HG03103 (cell line): ENCODE data around the gene CATSPERE.

Experiments
- ATAC-seq: cut with Tn5 transposase; IDR thresholded peaks from one replicate; pipeline ENCODE4 v1.9.1; 2021; ENCODE audit warnings: low read depth; ENCODE audit not compliant: unreplicated experiment

Gene CATSPERE

DNA sequence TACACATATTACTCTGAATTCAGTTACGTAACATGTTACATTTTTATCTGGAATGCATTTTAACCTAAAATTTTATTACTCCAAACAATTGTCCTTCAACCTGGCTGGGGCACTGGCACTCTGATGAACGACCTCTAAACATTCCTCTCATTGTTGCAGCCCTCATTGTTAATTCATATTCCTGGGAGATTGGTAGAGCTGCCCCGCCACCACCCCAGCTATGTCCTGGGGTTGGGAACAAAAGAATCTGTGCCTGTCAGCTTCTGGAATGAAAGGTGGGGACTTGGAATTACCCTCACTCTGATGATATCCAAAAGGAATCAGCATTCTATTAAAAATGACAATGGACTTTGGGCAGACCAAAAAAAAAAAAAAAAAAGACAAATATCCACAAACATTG lies 153.8 kb downstream of the CATSPERE start:
- no peak for ATAC-seq

DNA sequence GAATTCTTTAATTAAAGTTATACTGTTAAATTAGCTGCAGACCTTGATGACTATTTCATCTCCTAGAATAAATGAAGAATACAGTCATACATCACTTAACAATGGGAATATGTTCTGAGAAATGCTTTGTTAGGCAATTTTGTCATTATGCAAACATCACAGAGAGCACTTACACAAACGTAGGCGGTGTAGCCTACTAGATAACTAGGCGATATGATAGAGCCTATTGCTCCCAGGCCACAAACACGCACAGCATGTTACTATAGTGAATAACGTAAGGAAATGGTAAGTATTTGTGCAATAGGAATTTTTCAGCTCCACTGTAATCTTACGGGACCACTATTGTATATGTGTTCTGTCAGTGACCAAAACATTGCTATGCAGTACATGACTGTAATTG lies 154.2 kb downstream of the CATSPERE start:
- no peak for ATAC-seq

DNA sequence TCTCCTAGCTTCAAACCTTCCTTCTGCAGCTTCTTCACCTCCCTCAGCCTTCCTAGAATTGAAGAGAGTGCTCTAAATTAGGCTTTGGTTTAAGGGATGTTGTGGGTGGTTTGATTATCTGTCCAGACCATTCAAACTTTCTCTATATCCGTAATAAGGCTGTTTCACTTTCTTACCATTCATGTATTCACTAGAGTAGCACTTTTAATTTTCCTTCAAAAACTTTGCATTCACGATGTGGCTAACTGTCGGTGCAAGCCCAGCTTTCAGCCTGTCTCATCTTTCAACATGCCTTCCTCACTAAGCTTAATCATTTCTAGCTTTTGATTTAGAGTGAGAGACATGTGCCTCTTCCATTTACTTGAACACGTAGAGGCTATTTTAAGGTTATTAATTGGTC lies 165.6 kb downstream of the CATSPERE start:
- ATAC-seq = no peak

DNA sequence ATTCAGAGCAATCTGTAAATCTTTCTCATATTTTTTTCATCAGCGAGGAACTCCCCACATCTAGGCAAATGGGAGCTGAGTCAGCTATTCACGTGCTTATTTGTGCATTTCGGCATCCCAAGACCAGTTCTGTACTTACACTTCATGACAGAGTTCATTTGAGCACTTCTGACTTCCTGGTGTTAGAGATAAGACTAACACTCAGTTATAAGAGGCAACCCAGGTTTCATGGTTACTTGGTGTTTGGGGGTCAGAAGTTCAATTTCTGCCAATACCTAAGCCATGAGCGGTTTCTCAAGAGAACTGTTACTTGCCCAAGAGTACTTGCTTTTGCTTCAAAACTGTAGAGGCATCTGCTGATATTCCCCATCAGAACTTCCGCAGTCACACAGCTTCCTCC lies 167.7 kb downstream of the CATSPERE start:
- no peak for ATAC-seq

DNA sequence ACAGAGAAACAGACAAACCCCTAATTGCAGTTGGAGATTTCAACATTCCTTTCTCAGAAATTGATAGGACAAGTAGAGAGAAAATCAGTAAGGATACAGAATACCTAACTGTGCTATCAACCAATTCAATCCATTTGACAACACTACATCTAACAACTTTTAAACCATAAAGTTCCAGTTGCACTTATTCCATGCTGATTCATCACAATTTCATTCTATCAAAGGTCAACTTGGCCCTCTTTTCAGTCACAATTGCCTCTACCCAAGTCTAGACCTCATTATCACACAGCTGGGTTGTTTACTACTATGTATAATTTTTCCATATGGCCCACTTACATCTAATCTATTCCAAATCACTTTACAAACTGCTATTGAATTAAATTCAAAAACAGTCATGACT lies 172.1 kb downstream of the CATSPERE start:
- ATAC-seq = no peak

DNA sequence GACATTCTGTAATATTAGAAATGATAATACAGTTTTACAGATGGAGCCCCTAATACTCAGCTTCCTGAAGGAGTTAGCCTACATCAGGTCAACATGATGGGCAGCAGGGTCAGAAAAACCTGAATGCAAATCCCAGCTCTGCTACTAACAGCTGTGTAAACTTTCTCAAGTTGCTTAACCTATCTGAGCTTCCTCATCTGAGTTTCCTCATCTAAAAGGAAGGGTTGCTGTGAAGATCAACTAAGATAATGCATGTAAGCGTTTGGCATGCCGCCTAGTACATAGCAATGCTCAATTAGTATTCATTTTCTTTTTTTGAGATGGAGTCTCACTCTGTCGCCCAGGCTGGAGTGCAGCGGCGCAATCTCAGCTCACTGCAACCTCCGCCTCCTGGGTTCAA lies 173.5 kb downstream of the CATSPERE start:
- no peak for ATAC-seq

DNA sequence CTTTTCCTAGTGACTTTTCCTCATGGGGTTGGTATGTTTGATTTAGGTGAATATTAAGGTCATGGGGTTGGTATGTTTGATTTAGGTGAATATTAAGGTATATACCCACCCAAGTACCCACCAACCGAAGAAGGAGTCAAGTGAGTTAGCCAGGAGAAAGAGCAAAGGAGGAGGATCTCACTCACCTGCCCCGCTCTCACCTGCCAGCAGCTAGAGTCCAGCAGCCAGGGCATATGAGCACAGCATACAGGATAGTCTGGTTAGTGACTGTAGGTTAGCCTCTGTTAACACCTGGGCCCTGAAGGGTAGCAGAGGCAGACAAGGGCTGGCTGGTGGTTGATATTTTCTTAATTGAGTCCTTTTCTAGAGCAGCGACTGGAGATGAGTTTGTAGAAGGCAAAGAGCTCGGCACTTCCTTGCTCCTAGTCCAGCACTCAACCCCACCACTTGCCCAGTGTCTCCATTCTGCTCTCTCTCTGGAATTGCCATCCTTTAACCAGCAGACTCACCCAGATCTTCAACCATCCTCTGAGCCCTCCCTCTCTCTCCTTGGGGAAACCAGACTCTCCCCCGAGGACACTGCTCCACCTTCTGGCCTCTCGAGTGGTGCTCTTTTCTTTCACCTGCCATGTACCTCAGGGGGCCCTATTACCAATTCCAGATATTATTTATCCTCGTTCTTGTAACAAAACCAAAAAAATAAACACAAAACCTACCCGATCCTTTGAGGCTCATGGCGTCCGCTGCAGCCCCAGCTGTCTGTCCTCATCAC lies 175.6 kb downstream of the CATSPERE start:
- ATAC-seq = no peak

DNA sequence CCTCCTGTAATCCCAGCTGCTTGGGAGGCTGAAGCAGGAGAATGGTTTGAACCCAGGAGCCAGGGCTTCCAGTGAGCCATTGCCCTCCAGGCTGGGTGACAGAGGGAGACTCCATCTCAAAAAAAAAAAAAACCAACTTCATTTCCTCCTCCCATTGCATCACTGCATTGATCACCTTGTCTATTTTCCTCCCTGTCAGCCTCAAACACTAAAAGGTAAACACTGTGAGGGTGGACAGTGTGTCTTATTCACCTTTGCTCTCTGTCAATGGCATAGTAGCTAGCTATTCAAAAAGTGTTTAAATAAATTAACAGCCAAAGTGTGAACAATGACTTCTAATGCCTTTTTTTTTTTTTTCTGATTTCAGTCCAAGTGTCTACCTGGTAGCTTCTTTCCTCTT lies 178.5 kb downstream of the CATSPERE start:
- no peak for ATAC-seq

DNA sequence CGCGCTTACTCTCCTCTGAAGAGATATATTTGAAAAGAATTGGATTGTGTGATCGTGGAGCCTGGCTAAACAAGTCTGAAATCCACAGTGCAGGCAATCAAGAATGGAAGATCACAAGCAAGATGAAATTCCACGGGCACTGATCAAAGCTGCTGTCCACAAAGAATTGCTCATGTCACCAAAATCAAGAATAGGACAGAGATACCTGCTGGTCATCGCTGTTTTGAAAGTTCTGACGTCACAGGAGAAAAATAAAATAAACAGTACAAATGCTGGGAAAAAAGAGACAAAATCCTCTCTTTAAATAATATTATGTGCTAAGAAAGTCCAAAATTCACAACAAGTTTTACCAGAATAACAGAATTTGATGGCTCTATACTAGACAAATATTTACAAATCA lies 179.8 kb downstream of the CATSPERE start:
- ATAC-seq = no peak

DNA sequence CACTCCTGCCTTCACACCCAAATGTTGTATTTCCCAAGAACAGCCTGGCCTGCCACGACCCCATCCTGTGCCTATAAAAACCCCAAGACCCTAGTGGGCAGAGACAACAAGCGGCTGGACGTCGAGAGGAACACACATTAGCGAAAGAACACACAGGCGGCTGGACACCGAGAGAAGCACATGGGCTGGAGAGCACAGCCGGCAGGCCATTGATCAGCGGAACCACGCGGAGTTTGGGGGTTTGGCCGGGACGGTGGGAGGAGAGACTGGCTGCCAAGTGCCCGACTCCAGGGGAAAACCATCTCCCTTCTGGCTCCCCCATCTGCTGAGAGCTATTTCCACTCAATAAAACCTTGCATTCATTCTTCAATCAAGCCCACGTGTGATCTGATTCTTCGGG lies 181.5 kb downstream of the CATSPERE start:
- ATAC-seq = no peak

DNA sequence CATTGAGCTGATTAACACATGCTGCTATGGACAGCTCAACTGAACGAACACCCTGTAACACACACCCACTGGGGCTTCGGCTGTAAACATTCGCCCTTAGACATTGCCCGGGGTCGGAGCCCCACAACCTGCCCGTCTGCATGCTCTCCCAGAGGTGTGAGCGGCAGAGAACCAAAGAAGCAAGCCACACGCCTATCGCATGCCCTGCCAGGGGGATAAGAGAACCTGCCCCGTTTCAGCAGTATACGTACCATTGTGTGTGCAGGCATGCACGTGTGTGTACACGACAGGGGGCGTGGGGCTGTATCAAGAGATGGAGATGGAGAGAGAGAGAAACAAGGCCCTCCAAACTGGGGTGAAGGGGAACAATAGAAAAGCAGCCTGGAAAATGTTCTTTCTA lies 181.9 kb downstream of the CATSPERE start:
- no peak for ATAC-seq

DNA sequence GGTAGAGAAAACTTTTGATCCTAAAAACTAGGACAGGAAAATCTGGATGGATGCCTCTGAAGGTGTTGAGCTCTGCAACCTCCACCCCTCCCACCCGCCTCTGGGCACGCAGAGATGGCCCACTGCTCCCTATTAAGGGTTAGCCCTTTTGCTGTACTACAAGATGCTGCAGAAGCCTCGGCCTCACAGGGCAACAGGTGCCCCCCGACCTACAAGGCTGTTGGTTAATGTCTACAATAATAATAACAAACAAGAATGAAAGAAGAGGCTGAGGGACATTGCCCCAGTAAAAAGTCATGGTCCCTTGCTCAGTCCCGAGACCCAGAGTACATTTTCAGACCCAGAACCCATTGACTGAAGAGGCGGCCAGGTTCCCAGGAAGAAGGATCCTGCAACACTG lies 184.3 kb downstream of the CATSPERE start:
- ATAC-seq = no peak

DNA sequence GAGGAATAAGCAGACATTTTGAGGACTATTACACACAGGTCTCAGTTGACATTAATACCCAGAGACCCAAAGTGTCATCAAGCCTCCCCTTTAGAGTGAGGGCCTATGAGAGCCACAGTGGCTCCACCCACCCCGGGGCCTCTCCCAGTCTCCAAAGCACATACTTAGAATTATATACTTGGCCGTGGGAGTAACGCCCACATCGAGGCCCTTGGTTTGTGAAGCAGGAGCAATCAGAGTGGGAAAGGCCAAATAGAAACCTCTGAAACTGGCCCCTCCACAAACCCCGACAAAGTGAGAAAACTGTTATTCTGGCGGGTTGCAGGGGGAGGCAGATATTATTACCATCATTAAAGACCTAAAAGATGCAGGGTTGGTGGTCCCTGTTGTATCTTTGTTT lies 184.8 kb downstream of the CATSPERE start:
- no peak for ATAC-seq

DNA sequence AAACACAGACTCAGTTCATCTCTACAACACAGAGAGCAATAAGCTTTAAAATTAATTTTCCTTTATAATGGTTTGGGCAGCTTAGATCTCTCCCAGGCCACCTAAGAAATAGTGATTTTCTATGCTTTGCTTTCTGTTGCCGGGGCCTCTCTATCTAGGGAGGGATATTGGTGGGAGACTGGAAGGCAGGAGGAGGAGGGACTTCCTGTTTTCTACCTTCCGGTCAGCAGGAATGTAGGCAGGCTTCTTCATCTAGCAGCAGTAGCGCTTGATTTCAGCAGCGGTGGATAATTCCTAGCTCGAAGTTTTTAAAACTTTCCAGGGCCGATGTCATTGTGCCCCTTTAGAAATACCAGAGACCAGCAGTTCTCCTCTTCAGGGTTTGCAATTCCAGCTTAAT lies 186.7 kb downstream of the CATSPERE start:
- no peak for ATAC-seq

DNA sequence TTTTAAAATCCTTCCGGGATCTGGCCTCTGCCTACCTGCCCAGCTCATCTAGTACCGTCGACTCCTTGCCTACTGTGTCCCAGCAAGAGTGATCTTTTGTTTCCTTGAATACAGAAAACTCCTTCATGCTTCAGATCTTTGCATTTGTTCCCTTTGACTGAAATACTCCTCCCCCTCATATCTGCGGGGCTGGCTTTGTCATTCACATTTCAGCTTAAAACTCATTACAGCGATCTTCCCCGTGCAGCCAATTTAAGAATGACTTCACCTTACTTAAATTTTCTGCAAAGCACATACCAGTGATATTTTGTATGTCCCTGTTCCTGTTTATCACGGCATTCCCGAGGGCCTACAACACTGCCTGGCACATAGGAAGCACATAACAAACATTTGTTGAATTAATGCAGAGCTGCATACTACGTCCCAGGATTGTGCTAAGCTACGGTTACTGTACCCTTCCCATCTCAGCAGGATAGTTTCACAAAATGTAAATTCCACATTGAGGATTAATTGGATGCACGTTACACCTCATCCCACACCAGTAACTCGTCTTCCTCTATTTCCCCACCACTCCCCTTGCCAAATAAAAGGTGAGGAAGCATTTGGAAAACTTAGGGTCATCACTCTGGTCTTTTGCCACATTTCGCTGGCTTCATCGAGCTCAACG lies 191.0 kb downstream of the CATSPERE start:
- no peak for ATAC-seq

DNA sequence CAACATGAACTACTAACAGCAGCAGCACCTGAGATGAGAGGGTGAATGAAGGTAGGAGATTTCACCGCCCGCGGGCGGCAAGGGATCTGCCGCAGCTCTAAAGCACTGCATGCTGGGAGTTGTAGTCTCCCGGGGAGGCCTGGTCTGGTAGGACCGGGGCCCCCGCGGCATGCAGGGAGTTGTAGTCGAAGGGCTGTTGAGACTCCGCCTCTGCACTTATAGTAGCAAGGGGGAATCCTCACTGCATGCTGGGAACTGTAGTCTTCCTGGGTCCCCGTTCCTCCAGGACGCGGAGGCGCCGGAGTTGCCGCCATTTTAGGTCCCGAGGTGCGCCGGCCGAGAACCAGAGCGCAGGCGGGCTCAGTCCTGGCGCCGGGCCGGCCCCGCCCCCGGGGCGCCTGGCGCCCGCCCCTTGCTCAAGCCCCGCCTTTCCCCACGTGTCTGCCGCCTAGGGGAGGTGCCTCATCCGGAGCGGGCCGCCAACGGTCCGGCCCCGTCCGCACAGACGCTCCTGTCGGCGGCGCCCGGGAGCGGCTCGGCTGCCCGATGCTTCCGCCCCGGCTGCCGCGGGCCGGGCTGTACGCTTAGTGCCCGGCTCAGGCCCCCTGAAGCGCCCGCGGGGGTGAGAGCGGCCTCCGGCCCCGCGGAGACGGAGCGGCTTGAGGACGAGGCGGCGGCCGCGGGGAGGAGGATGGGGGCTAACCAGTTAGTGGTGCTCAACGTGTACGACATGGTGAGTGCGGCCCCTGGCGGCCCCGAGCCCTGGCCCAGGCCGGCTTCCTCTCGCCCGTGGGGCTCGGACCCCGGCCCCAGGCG lies 191.8 kb downstream of the CATSPERE start, which contains the start of gene DESI2:
DESI2 (plus strand) TSS at position 504 of the 816 bp plus-strand sequence; CDS start at position 692, 188 bp downstream.
- ATAC-seq = peak; percentile 95

DNA sequence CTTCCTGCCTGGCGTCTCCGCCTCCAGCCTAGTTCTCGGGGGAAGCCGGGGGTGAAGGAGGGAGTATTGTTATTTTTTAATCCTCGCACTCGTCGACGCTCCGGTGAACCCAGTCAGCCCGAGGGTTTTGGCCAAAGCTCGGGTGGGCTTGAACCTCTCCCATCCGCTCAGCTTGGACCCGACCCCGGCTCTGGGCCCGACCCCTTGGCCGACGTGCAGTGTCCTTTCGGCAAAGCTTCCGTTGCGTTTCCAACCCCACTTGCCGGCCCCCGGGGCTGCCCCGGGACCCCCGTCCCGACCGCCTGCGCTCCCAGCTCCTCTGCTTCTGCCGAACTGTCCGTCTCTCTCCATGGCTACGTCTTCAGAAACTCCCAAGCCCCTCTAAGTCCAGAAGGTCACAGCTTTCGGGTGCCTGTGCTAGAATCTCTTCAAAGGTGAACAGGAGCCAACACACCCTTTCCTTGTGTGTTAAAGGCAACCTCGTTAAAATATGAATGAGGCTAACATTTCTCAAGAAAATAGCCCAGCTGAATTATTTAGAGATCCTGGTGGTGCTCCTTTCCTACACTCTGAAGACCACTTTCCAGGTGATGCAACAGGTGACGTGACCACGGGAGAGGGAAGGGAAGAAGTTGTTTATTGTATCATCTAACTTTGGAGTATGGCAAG lies 192.5 kb downstream of the CATSPERE start:
- ATAC-seq = no peak

DNA sequence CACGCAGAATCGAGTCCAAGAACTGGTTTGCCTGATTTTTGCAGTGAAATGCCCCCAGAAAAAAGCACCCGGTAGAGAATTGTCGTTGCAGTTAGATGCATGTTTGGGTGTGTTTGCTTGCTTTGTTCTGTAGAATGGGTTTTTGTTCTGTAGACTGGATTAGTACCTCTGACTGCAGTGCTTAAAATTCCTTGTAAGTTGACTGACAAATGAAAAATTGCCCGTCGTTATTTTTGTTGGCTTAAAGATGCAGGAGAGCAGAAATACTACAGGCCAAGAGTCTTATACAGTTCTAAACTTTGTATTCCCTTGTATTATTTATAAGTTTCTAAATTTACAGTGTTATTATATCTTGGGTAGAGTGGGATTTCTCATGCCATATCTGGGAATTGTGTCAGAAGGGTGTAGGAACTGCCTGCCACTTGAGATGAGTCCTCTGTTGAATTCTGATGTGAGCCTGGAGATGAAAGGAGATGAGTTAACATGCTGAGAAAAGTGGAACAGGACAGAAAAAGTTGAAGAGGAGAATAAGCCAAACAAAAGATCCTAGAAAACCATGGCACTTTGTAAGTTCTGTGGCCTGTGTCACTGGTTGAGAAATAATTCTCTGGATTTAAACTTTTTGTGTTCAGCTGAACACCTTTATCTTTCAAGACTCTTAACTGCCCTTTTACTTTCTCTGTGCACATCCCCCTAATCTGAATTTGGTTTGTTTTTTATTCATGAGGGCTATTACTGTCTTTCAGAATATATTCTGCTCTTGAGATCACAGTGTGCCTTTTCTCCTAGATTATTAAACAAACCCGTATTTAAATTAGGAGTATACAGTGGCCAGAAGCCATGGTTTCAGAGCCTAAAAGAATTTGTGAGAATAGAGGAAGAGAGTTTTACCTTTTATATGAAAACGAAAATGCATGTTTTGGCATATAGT lies 193.3 kb downstream of the CATSPERE start:
- ATAC-seq = no peak

DNA sequence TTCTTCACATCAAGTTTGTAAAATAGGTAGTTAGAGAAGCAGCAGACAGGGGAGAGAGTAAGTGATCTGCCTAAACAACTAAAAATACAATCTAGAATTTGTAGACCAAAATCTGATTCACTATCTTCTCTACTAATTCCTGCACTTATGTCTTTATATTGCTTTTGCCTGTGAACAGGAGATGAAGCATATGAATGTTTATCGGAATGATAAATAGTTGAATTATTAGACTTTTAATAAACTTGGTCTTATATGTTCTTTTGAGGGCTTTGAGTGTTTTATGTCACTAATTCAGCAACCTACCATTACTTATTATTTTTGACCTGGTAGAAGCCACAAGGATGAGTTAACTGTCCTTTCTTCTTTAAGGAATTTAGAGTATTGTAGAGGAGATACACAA lies 194.1 kb downstream of the CATSPERE start:
- no peak for ATAC-seq

DNA sequence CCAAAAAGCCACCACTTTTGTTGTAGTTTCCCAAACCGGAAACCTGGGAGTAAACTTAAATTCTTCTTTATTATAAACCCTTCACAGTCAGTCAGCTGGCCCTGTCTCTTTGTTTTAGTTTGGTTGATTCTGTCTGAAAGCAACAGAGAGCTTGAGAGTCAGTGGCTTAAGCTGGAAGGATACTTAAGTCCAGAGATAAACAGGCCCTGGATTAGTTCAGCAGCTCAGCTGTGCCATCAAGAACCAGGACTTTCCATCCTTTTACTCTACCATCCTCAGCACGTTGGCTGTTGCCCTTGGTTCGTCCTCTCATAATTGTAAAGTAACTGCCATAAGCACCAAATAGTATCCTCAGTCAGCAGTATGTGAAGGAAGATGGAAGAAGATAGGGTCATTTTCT lies 196.3 kb downstream of the CATSPERE start:
- no peak for ATAC-seq
